ENCODE measurements around the gene OGG1.
A peak's percentile ranks its signal among the peaks of the same experiment; 100 is the strongest.

Gene OGG1

GRCh38 chr3:9784965-9785364 lies 35.2 kb downstream of the OGG1 start:
- H3K27ac ChIP-seq = no peak overlapping the region
- no peaks in the 10 kb centered on the region for H3K27me3 ChIP-seq (replicated peaks)
- no peak overlapping the region for H3K4me3 ChIP-seq (ENCODE audit: low read depth, low read length)
- no peak for DNase-seq
- peaks cover 45% of the 10 kb centered on the region for H3K36me3 ChIP-seq (replicated peaks)
- no peak for TF ChIP-seq CTCF (IDR thresholded peaks at IDR 0.05; ENCODE audit: low read depth, low read length, missing control alignments)
- in situ Hi-C loops (cut with HindIII; ENCODE audit: low pct_ligation_motif_present, low sequenced_read_pairs) = no loop called here

- in situ Hi-C loops (cut with HindIII; ENCODE audit: low pct_ligation_motif_present, low sequenced_read_pairs) = no loop called here
- no peaks in the 10 kb centered on the region for H3K27me3 ChIP-seq (replicated peaks)
- no peak overlapping the region for H3K4me3 ChIP-seq (ENCODE audit: low read depth, low read length)
- H3K27ac ChIP-seq = no peak overlapping the region
- no peak for DNase-seq
- H3K36me3 ChIP-seq (replicated peaks) = peaks cover 47% of the 10 kb centered on the region
- TF ChIP-seq CTCF (IDR thresholded peaks at IDR 0.05; ENCODE audit: low read depth, low read length, missing control alignments) = no peak
Measured at GRCh38 chr3:9785602-9786001, 35.9 kb downstream of the OGG1 start.

- Histone ChIP-seq H3K36me3 (replicated peaks) (peaks cover 44% of the 10 kb centered on the region), H3K4me3 (ENCODE audit: low read depth, low read length) (no peak overlapping the region), H3K27me3 (replicated peaks) (no peaks in the 10 kb centered on the region), H3K27ac (no peak overlapping the region)
- in situ Hi-C loops (cut with HindIII; ENCODE audit: low pct_ligation_motif_present, low sequenced_read_pairs) = no loop called here
- TF ChIP-seq CTCF (IDR thresholded peaks at IDR 0.05; ENCODE audit: low read depth, low read length, missing control alignments) = no peak
- DNase-seq = no peak
Measured at GRCh38 chr3:9786209-9786739, 36.5 kb downstream of the OGG1 start.

- Histone ChIP-seq H3K4me3 (ENCODE audit: low read depth, low read length) (no peak overlapping the region), H3K27me3 (replicated peaks) (no peaks in the 10 kb centered on the region), H3K36me3 (replicated peaks) (peaks cover 38% of the 10 kb centered on the region), H3K27ac (no peak overlapping the region)
- TF ChIP-seq CTCF (IDR thresholded peaks at IDR 0.05; ENCODE audit: low read depth, low read length, missing control alignments) = peak; percentile 71
- in situ Hi-C loops (cut with HindIII; ENCODE audit: low pct_ligation_motif_present, low sequenced_read_pairs) = no loop called here
- DNase-seq = no peak
Measured at GRCh38 chr3:9786825-9787669, 37.3 kb downstream of the OGG1 start.

- Histone ChIP-seq H3K36me3 (replicated peaks) (peaks cover 34% of the 10 kb centered on the region), H3K27ac (no peak overlapping the region), H3K27me3 (replicated peaks) (no peaks in the 10 kb centered on the region), H3K4me3 (ENCODE audit: low read depth, low read length) (no peak overlapping the region)
- TF ChIP-seq CTCF (IDR thresholded peaks at IDR 0.05; ENCODE audit: low read depth, low read length, missing control alignments) = no peak
- DNase-seq = peak; percentile 12
- in situ Hi-C loops (cut with HindIII; ENCODE audit: low pct_ligation_motif_present, low sequenced_read_pairs) = no loop called here
Measured at GRCh38 chr3:9787714-9788113, 38.0 kb downstream of the OGG1 start.

All from brain microvascular endothelial cell (primary cell).